H1 (cell line): Measurements from ENCODE around the gene NBDY. TPM values are rescaled to one million over a fixed set of nuclear protein-coding genes. Genes with fewer than 3 reads are reported as not detected.

ENCODE experiments used
- CTCF ChIA-PET: fragments of 300-600 bp; sonication (Branson Sonifier 250); formaldehyde crosslinking; loops from one replicate; lab custom pipeline; 2021; ENCODE audit not compliant: partially characterized antibody; lab: Charles Lee
- POLR2A ChIA-PET: fragments of 300-600 bp; sonication (Branson Sonifier 250); formaldehyde crosslinking; loops from one replicate; lab custom pipeline; 2021; ENCODE audit warnings: inconsistent platforms; ENCODE audit not compliant: partially characterized antibody; lab: Charles Lee
- DNase-seq, 2 experiments: peaks; one replicate each; pipeline versions ENCODE4 v3.0.0 to v3.0.0-alpha.2; 2010 to 2022; ENCODE audit warnings: low spot score in 2 of 2, low read depth in 1 of 2, mixed read lengths in 1 of 2
- FAIRE-seq: peaks from 2 replicates; lab custom pipeline; 2011; peaks lifted over from hg19 to GRCh38; lab: Jason Lieb, UNC
- H2AFZ ChIP-seq: 2 replicates; pipeline ENCODE4 v1.8.1; 2012; ENCODE audit warnings: low read length, inconsistent platforms
- H2AK5ac ChIP-seq: 2 replicates; pipeline ENCODE4 v1.6.1; 2013; ENCODE audit warnings: low read depth, low read length
- H2BK120ac ChIP-seq: replicated peaks from 2 replicates; pipeline ENCODE3; 2013; ENCODE audit warnings: low read depth, low read length, inconsistent platforms
- H2BK12ac ChIP-seq: 2 replicates; pipeline ENCODE4 v1.6.1; 2013; ENCODE audit warnings: low read depth, low read length
- H2BK15ac ChIP-seq: 2 replicates; pipeline ENCODE4 v1.6.1; 2013; ENCODE audit warnings: low read length
- H2BK20ac ChIP-seq: 2 replicates; pipeline ENCODE4 v1.6.1; 2013; ENCODE audit warnings: low read length
- H2BK5ac ChIP-seq: 2 replicates; pipeline ENCODE4 v1.6.1; 2013; ENCODE audit warnings: low read depth, low read length
- H3K14ac ChIP-seq: 2 replicates; pipeline ENCODE4 v1.6.1; 2013; ENCODE audit warnings: inconsistent platforms; ENCODE audit not compliant: insufficient read length
- H3K18ac ChIP-seq: 2 replicates; pipeline ENCODE4 v1.6.1; 2013; ENCODE audit warnings: low read length; ENCODE audit errors: extremely low read depth
- H3K23ac ChIP-seq: 2 replicates; pipeline ENCODE4 v1.6.1; 2013; ENCODE audit warnings: inconsistent platforms; ENCODE audit not compliant: insufficient read length
- H3K23me2 ChIP-seq: 2 replicates; pipeline ENCODE4 v1.6.1; 2013; ENCODE audit warnings: low read depth, low read length
- H3K27ac ChIP-seq: 2 replicates; pipeline ENCODE4 v1.6.1; 2011; ENCODE audit warnings: low read depth, low read length, inconsistent platforms
- H3K27me3 ChIP-seq, 4 experiments: replicated peaks in 1 of 4; 1 replicate in 1 of 4; 2 replicates in 3 of 4; pipeline versions ENCODE4 v1.6.1 to v1.8.1; 2011 to 2013; ENCODE audit warnings: low read length in 3 of 4, mild to moderate bottlenecking in 3 of 4, inconsistent platforms in 2 of 4, mixed read lengths in 2 of 4, moderate library complexity in 1 of 4; ENCODE audit not compliant: control insufficient read depth in 3 of 4, insufficient read depth in 3 of 4; ENCODE audit errors: extremely low read depth in 1 of 4
- H3K36me3 ChIP-seq, 4 experiments: 2 replicates each; pipeline versions ENCODE4 v1.6.1 to v1.8.1; 2011 to 2013; ENCODE audit warnings: mild to moderate bottlenecking in 4 of 4, low read length in 3 of 4, moderate library complexity in 2 of 4, control low read depth in 1 of 4, inconsistent platforms in 1 of 4; ENCODE audit not compliant: insufficient read depth in 4 of 4, control insufficient read depth in 2 of 4
- H3K4ac ChIP-seq: replicated peaks from 2 replicates; pipeline ENCODE3; 2013; ENCODE audit warnings: low read length, low read depth, mixed read lengths, inconsistent platforms; ENCODE audit not compliant: insufficient read length
- H3K4me1 ChIP-seq, 4 experiments: replicated peaks in 1 of 4; 1 replicate in 1 of 4; 2 replicates in 3 of 4; pipeline versions ENCODE4 v1.6.1 to v1.8.1; 2011 to 2013; ENCODE audit warnings: low read length in 3 of 4, inconsistent platforms in 2 of 4, mixed read lengths in 1 of 4; ENCODE audit not compliant: insufficient read depth in 4 of 4, control insufficient read depth in 3 of 4
- H3K4me2 ChIP-seq, 2 experiments: 2 replicates each; pipeline versions ENCODE4 v1.6.1 to v1.8.1; 2011 to 2013; ENCODE audit warnings: low read depth in 2 of 2, low read length in 2 of 2, control low read depth in 1 of 2, inconsistent platforms in 1 of 2, mild to moderate bottlenecking in 1 of 2; ENCODE audit not compliant: insufficient read depth in 1 of 2
- H3K4me3 ChIP-seq, 4 experiments: fragments of 200-600, 300-600 bp in 1 of 4; sonication (generic), shearing (Covaris generic), sonication (Bioruptor Twin) in 1 of 4; 2 replicates each; pipeline versions ENCODE4 v1.5.1 to v1.8.1; 2011 to 2016; ENCODE audit warnings: low read length in 4 of 4, low read depth in 3 of 4, control low read depth in 2 of 4, inconsistent platforms in 2 of 4, mild to moderate bottlenecking in 2 of 4, mixed read lengths in 1 of 4, moderate library complexity in 1 of 4; ENCODE audit not compliant: insufficient read depth in 2 of 4; ENCODE audit errors: extremely low read depth in 1 of 4
- H3K56ac ChIP-seq: replicated peaks from 2 replicates; pipeline ENCODE3; 2013; ENCODE audit warnings: low read depth, mild to moderate bottlenecking, mixed read lengths, low read length, inconsistent platforms; ENCODE audit not compliant: insufficient read length
- H3K79me1 ChIP-seq: 2 replicates; pipeline ENCODE4 v1.6.1; 2013; ENCODE audit warnings: low read depth, low read length, control low read depth
- H3K79me2 ChIP-seq, 2 experiments: 2 replicates each; pipeline versions ENCODE4 v1.6.1 to v1.8.1; 2012 to 2013; ENCODE audit warnings: low read length in 2 of 2, mild to moderate bottlenecking in 2 of 2, inconsistent platforms in 1 of 2; ENCODE audit not compliant: insufficient read depth in 2 of 2, control insufficient read depth in 1 of 2
- H3K9ac ChIP-seq, 4 experiments: replicated peaks in 1 of 4; 1 replicate in 1 of 4; 2 replicates in 3 of 4; pipeline versions ENCODE4 v1.6.1 to v1.8.1; 2011 to 2013; ENCODE audit warnings: low read depth in 3 of 4, low read length in 3 of 4, control low read depth in 2 of 4, mild to moderate bottlenecking in 2 of 4, moderate library complexity in 2 of 4, inconsistent platforms in 1 of 4; ENCODE audit errors: extremely low read depth in 1 of 4
- H3K9me3 ChIP-seq, 2 experiments: 2 replicates each; pipeline versions ENCODE4 v1.6.1 to v1.8.1; 2012 to 2013; ENCODE audit warnings: mild to moderate bottlenecking in 2 of 2, moderate library complexity in 2 of 2, control low read depth in 1 of 2, inconsistent platforms in 1 of 2, low read depth in 1 of 2, low read length in 1 of 2, mixed read lengths in 1 of 2; ENCODE audit not compliant: insufficient read depth in 2 of 2
- H4K20me1 ChIP-seq, 2 experiments: replicated peaks in 1 of 2; 2 replicates each; pipeline versions ENCODE3 to v1.8.1; 2011 to 2013; ENCODE audit warnings: inconsistent platforms in 2 of 2, low read length in 2 of 2, mild to moderate bottlenecking in 1 of 2; ENCODE audit not compliant: insufficient read depth in 2 of 2, control insufficient read depth in 1 of 2
- H4K5ac ChIP-seq: 2 replicates; pipeline ENCODE4 v1.6.1; 2013; ENCODE audit warnings: low read length, low read depth, mixed read lengths, inconsistent platforms; ENCODE audit not compliant: insufficient read length
- H4K8ac ChIP-seq: 2 replicates; pipeline ENCODE4 v1.8.0; 2013; ENCODE audit warnings: mild to moderate bottlenecking, moderate library complexity, low read length, inconsistent platforms; ENCODE audit not compliant: insufficient read depth; ENCODE audit errors: extremely low read depth
- H4K91ac ChIP-seq: replicated peaks from 2 replicates; pipeline ENCODE3; 2013; ENCODE audit warnings: low read length, mixed read lengths, inconsistent platforms; ENCODE audit not compliant: insufficient read length
- RAD21 ChIP-seq, 2 experiments: IDR thresholded peaks in 1 of 2; conservative IDR thresholded peaks in 1 of 2; 2 replicates each; pipeline ENCODE4 v1.6.1; 2011; ENCODE audit warnings: low read depth in 2 of 2, low read length in 2 of 2, improper control_type of control experiment in 1 of 2, inconsistent platforms in 1 of 2, mild to moderate bottlenecking in 1 of 2, moderate library complexity in 1 of 2
- TAF7 ChIP-seq: optimal IDR thresholded peaks from 2 replicates; pipeline ENCODE3; 2011; ENCODE audit warnings: low read depth, mild to moderate bottlenecking, inconsistent platforms, low read length, moderate library complexity, borderline replicate concordance
- TBP ChIP-seq: IDR thresholded peaks from 2 replicates; pipeline ENCODE4 v1.6.1; 2011; ENCODE audit warnings: low read depth, low read length, improper control_type of control experiment
- ZNF274 ChIP-seq: IDR thresholded peaks from 2 replicates; pipeline ENCODE4 v1.7.0; 2012; ENCODE audit warnings: low read length, borderline replicate concordance; ENCODE audit errors: extremely low read depth
- WGBS, 2 experiments: shearing (Covaris generic) in 1 of 2; methylation state at CpG; one replicate each; pipeline versions ENCODE4 v1.1.6 to v1.1.7; 2013 to 2015; ENCODE audit warnings: low lambda C conversion rate in 2 of 2, mixed read lengths in 2 of 2, inconsistent platforms in 1 of 2, low coverage in 1 of 2, missing lambda C conversion rate in 1 of 2; ENCODE audit not compliant: insufficient replicate concordance in 2 of 2, insufficient coverage in 1 of 2, insufficient read length in 1 of 2; ENCODE audit errors: extremely low coverage in 1 of 2, missing lambda C conversion rate in 1 of 2; 5-methylcytosine and 5-hydroxymethylcytosine counted together
- polyA plus RNA-seq, 7 experiments: library from polyadenylated mRNA; depleted of rRNA in 3 of 7; stranded (reverse) in 5 of 7; unstranded in 2 of 7; fragments of >200 nt in 5 of 7; fragments of 200-250 nt in 2 of 7; gene quantifications; 1 replicate in 5 of 7; 2 replicates in 1 of 7; 4 replicates in 1 of 7; pipeline versions ENCODE4 v1.2.1 to v1.2.3, GENCODE V29; 2011 to 2013; ENCODE audit warnings: missing spikeins in 2 of 7, mixed read lengths in 2 of 7
- total RNA-seq: library from RNA; stranded (reverse); fragmentation: NEBNext Ultra II Directional; extraction: Animal tissue kit (Norgen Biotek cat#: 25700); gene quantifications from 2 replicates; pipeline ENCODE4 v1.2.1, GENCODE V29; 2021
- TF ChIP-seq, protein P1 (sequence below), 3 experiments: IDR thresholded peaks; 1 replicate in 2 of 3; 2 replicates in 1 of 3; pipeline versions ENCODE4 v1.5.1 to v1.6.1; 2011; ENCODE audit warnings: low read length in 3 of 3, mild to moderate bottlenecking in 3 of 3, inconsistent platforms in 2 of 3, low read depth in 1 of 3, moderate library complexity in 1 of 3; ENCODE audit not compliant: insufficient read depth in 1 of 3; ENCODE audit errors: control extremely low read depth in 1 of 3
- TF ChIP-seq, protein P2 (sequence below): IDR thresholded peaks from 2 replicates; pipeline ENCODE4 v1.6.1; 2012; ENCODE audit warnings: low read length, inconsistent platforms

NBDY gene
- total and polyA plus RNA-seq, 2 of the 8 experiments (the other 6 are each of a cell fraction or from before 2014, with no cell fraction given) = 42.3 to 57.8 TPM

DNA sequence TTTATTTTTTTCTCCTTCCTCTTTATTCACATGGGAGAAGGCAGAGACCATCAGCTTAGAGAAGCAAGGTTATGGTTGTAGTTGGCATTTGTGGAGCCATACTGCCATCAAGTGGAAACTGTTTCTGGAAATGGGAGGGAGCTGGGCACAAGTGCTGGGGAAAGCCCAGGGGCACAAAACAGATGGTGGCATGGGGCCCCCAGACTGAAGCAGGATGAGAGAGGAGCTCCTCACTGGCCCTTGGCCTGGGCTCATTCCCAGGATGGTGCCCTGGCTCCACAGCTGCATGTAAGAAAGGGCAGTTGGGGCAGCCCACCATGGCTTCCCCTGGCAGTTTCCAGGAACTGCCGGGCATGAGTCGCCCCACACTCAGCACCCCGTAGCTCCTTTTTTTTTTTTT is 59.2 kb downstream of the NBDY start:
- Histone ChIP-seq H3K4me2 (no peak overlapping the region), H3K18ac (no peak overlapping the region), H3K79me1 (no peaks in the 10 kb centered on the region; the same call in 1 of the 2 replicates), H3K79me2 (no peaks in the 10 kb centered on the region), H2BK15ac (no peak overlapping the region), H3K56ac (no peak overlapping the region), H2AFZ (no peak overlapping the region), H2BK5ac (no peak overlapping the region), H3K9ac (no peak overlapping the region), H3K27me3 (no peaks in the 10 kb centered on the region), H3K14ac (no peak overlapping the region), H3K4me3 (no peak overlapping the region), H2BK12ac (no peak overlapping the region), H3K4me1 (no peaks in the 10 kb centered on the region), H2BK120ac (no peak overlapping the region), H3K4ac (no peak overlapping the region), H3K9me3 (no peaks in the 10 kb centered on the region), H3K27ac (no peak overlapping the region), H4K91ac (no peak overlapping the region), H2AK5ac (no peak overlapping the region), H3K36me3 (peaks cover 0 to 7% (median 3%) of the 10 kb centered on the region in 4 experiments; a peak in 3 of 8 replicates), H3K23ac (no peak overlapping the region), H4K20me1 (peaks cover 0 to 1% of the 10 kb centered on the region in 2 experiments), H4K5ac (no peak overlapping the region), H3K23me2 (no peaks in the 10 kb centered on the region), H2BK20ac (no peak overlapping the region), H4K8ac (no peak overlapping the region)
- CTCF ChIA-PET = interaction anchor here (0.7 kb wide), 1 partner anchor 54 kb away, joined by 3 read pairs; no protein-coding TSS in a partner anchor
- 30% methylated on average over 2 of the region's 3 CpGs; no CpG with 5 or more reads in 1 of the 2 experiments for WGBS, 2 experiments
- FAIRE-seq = no peak
- no peak for TF ChIP-seq TAF7
- TF ChIP-seq, protein P1, sequence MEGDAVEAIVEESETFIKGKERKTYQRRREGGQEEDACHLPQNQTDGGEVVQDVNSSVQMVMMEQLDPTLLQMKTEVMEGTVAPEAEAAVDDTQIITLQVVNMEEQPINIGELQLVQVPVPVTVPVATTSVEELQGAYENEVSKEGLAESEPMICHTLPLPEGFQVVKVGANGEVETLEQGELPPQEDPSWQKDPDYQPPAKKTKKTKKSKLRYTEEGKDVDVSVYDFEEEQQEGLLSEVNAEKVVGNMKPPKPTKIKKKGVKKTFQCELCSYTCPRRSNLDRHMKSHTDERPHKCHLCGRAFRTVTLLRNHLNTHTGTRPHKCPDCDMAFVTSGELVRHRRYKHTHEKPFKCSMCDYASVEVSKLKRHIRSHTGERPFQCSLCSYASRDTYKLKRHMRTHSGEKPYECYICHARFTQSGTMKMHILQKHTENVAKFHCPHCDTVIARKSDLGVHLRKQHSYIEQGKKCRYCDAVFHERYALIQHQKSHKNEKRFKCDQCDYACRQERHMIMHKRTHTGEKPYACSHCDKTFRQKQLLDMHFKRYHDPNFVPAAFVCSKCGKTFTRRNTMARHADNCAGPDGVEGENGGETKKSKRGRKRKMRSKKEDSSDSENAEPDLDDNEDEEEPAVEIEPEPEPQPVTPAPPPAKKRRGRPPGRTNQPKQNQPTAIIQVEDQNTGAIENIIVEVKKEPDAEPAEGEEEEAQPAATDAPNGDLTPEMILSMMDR (IDR thresholded peaks at IDR 0.05; ENCODE audit: control extremely low read depth in 1 of 3, insufficient read depth in 1 of 3, low read depth in 1 of 3, low read length in 3 of 3) = no peak
- TF ChIP-seq TBP = no peak
- TF ChIP-seq, protein P2, sequence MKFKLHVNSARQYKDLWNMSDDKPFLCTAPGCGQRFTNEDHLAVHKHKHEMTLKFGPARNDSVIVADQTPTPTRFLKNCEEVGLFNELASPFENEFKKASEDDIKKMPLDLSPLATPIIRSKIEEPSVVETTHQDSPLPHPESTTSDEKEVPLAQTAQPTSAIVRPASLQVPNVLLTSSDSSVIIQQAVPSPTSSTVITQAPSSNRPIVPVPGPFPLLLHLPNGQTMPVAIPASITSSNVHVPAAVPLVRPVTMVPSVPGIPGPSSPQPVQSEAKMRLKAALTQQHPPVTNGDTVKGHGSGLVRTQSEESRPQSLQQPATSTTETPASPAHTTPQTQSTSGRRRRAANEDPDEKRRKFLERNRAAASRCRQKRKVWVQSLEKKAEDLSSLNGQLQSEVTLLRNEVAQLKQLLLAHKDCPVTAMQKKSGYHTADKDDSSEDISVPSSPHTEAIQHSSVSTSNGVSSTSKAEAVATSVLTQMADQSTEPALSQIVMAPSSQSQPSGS = no peak
- TF ChIP-seq RAD21 (IDR thresholded peaks at IDR 0.05 in 1 of 2, conservative IDR thresholded peaks at IDR 0.05 in 1 of 2; ENCODE audit: low read depth in 2 of 2, low read length in 2 of 2) = no peak; a peak in 1 of 4 replicates
- no peak for TF ChIP-seq ZNF274
- no peak for DNase-seq
- POLR2A ChIA-PET = no interaction called here
